ENCODE measurements around the gene CD180. TPM values are rescaled to one million over a fixed set of nuclear protein-coding genes. Genes with fewer than 3 reads are reported as not detected.

The CD180 gene
- total and polyA plus RNA-seq, 9 of the 15 experiments (the other 6 are each of a cell fraction or from before 2014, with no cell fraction given): 0.01 to 0.07 TPM; not detected in 7

DNA sequence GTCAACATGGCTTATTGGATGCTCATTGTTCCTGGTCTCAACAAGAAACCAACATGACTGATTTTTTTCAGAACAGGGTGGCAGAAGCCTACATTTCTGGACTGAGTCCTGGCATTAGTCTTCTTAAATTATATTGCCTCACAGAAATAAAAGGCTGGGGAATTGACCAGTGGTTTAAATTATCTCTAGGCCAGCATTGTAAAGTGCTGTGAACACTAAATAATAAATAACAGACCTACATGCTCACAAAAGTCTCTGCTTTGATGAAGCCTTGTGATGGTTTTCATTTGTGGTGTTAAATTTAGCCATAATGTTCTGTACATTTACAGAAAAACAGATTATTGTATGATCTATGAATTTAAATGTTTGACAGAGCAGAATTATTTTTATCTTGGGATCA, 44.7 kb upstream of the CD180 start:
- POLR2A ChIA-PET: no interaction called here
- Histone ChIP-seq H3K79me2 (ENCODE audit: control insufficient read depth, insufficient read depth, low read length) (no peaks in the 10 kb centered on the region), H3K9me1 (ENCODE audit: control insufficient read depth, insufficient read depth, low read length) (no peaks in the 10 kb centered on the region), H3K9me3 (replicated peaks; ENCODE audit: control insufficient read depth, insufficient read depth, low read depth, low read length) (no peaks in the 10 kb centered on the region), H2AFZ (ENCODE audit: low read depth, low read length) (no peak overlapping the region), H3K4me3 (no peak overlapping the region), H3K4me2 (ENCODE audit: insufficient read depth, low read length) (no peak overlapping the region), H3K9ac (ENCODE audit: insufficient read depth in 1 of 2, low read depth in 2 of 2, low read length in 2 of 2) (no peak overlapping the region), H3K36me3 (ENCODE audit: control insufficient read depth, insufficient read depth, low read length) (no peaks in the 10 kb centered on the region), H3K27me3 (ENCODE audit: control insufficient read depth in 2 of 2, insufficient read depth in 2 of 2, low read length in 2 of 2) (peaks cover 0 to 10% of the 10 kb centered on the region in 2 experiments; a peak in 2 of 5 replicates), H3K27ac (ENCODE audit: extremely low read depth, low read depth, low read length) (no peak overlapping the region), H3K4me1 (replicated peaks in 1 of 2; ENCODE audit: control insufficient read depth in 2 of 2, insufficient read depth in 2 of 2, low read length in 2 of 2) (no peaks in the 10 kb centered on the region), H4K20me1 (replicated peaks; ENCODE audit: control insufficient read depth, insufficient read depth, low read length) (no peaks in the 10 kb centered on the region)
- ATAC-seq (no peak), DNase-seq (ENCODE audit: extremely low read depth in 1 of 4, low spot score in 3 of 4) (no peak), FAIRE-seq (no peak)
- CTCF ChIA-PET (ENCODE audit: low intra/inter-chr PET ratio): no interaction called here
- no peak for TF ChIP-seq ZNF586 (CRISPR knock-in tag; conservative IDR thresholded peaks at IDR 0.05)
- TF ChIP-seq ZNF436 (CRISPR knock-in tag; IDR thresholded peaks at IDR 0.05): no peak
- TF ChIP-seq, protein P1, sequence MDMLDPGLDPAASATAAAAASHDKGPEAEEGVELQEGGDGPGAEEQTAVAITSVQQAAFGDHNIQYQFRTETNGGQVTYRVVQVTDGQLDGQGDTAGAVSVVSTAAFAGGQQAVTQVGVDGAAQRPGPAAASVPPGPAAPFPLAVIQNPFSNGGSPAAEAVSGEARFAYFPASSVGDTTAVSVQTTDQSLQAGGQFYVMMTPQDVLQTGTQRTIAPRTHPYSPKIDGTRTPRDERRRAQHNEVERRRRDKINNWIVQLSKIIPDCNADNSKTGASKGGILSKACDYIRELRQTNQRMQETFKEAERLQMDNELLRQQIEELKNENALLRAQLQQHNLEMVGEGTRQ (CRISPR knock-in tag; IDR thresholded peaks at IDR 0.05): no peak
- TF ChIP-seq MED1 (CRISPR knock-in tag; IDR thresholded peaks at IDR 0.05; ENCODE audit: borderline replicate concordance): no peak
- TF ChIP-seq, protein P2, sequence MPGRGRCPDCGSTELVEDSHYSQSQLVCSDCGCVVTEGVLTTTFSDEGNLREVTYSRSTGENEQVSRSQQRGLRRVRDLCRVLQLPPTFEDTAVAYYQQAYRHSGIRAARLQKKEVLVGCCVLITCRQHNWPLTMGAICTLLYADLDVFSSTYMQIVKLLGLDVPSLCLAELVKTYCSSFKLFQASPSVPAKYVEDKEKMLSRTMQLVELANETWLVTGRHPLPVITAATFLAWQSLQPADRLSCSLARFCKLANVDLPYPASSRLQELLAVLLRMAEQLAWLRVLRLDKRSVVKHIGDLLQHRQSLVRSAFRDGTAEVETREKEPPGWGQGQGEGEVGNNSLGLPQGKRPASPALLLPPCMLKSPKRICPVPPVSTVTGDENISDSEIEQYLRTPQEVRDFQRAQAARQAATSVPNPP (IDR thresholded peaks at IDR 0.05; ENCODE audit: borderline replicate concordance, insufficient read depth, insufficient read length): no peak
- TF ChIP-seq ZBTB8A (IDR thresholded peaks at IDR 0.05; ENCODE audit: partially characterized antibody): no peak
- no peak for TF ChIP-seq IFI16 (CRISPR knock-in tag; IDR thresholded peaks at IDR 0.05)
- TF ChIP-seq, protein P3, sequence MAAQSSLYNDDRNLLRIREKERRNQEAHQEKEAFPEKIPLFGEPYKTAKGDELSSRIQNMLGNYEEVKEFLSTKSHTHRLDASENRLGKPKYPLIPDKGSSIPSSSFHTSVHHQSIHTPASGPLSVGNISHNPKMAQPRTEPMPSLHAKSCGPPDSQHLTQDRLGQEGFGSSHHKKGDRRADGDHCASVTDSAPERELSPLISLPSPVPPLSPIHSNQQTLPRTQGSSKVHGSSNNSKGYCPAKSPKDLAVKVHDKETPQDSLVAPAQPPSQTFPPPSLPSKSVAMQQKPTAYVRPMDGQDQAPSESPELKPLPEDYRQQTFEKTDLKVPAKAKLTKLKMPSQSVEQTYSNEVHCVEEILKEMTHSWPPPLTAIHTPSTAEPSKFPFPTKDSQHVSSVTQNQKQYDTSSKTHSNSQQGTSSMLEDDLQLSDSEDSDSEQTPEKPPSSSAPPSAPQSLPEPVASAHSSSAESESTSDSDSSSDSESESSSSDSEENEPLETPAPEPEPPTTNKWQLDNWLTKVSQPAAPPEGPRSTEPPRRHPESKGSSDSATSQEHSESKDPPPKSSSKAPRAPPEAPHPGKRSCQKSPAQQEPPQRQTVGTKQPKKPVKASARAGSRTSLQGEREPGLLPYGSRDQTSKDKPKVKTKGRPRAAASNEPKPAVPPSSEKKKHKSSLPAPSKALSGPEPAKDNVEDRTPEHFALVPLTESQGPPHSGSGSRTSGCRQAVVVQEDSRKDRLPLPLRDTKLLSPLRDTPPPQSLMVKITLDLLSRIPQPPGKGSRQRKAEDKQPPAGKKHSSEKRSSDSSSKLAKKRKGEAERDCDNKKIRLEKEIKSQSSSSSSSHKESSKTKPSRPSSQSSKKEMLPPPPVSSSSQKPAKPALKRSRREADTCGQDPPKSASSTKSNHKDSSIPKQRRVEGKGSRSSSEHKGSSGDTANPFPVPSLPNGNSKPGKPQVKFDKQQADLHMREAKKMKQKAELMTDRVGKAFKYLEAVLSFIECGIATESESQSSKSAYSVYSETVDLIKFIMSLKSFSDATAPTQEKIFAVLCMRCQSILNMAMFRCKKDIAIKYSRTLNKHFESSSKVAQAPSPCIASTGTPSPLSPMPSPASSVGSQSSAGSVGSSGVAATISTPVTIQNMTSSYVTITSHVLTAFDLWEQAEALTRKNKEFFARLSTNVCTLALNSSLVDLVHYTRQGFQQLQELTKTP (IDR thresholded peaks at IDR 0.05; ENCODE audit: low read depth in 1 of 2, partially characterized antibody in 2 of 2): no peak
- no peak for TF ChIP-seq SNIP1 (IDR thresholded peaks at IDR 0.05; ENCODE audit: low read depth)
- no peak for TF ChIP-seq ZNF584 (CRISPR knock-in tag; IDR thresholded peaks at IDR 0.05; ENCODE audit: low read depth)
- no peak for TF ChIP-seq ZNF79 (CRISPR knock-in tag; IDR thresholded peaks at IDR 0.05; ENCODE audit: low read depth)
- TF ChIP-seq KHSRP (IDR thresholded peaks at IDR 0.05): no peak
- TF ChIP-seq, protein P4, sequence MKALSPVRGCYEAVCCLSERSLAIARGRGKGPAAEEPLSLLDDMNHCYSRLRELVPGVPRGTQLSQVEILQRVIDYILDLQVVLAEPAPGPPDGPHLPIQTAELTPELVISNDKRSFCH (CRISPR knock-in tag; IDR thresholded peaks at IDR 0.05): no peak
- TF ChIP-seq, protein P4 (tag; IDR thresholded peaks at IDR 0.05): no peak
- TF ChIP-seq CHD2 (IDR thresholded peaks at IDR 0.05; ENCODE audit: low read depth, low read length): no peak
- TF ChIP-seq FOSL1 (tag; conservative IDR thresholded peaks at IDR 0.05): no peak
- no TSS peak for BruUV-seq (replicated peaks)
- intact Hi-C loops (cut with micrococcal nuclease): no loop called here
- in situ Hi-C loops (cut with MboI): loop anchor here (10.0 kb wide), 1 partner anchor 1013 kb away; no protein-coding TSS in a partner anchor

All from K562 (cell line).